Endothelial cell (in vitro differentiated cells): ENCODE measurements around the gene OXNAD1. TPM values are rescaled to one million over a fixed set of nuclear protein-coding genes. Genes with fewer than 3 reads are reported as not detected.

Experiments
- DNase-seq: peaks from one replicate; pipeline ENCODE4 v3.0.0; 2021; ENCODE audit warnings: low spot score
- H3K27ac Mint-ChIP-seq: one replicate; pipeline ENCODE4 v1.8.0; 2021; ENCODE audit warnings: mixed read lengths, inconsistent platforms; ENCODE audit not compliant: unreplicated experiment
- H3K27me3 Mint-ChIP-seq: one replicate; pipeline ENCODE4 v1.8.0; 2021; ENCODE audit warnings: mild to moderate bottlenecking, moderate library complexity, mixed read lengths, inconsistent platforms; ENCODE audit not compliant: unreplicated experiment
- H3K36me3 Mint-ChIP-seq: one replicate; pipeline ENCODE4 v1.8.0; 2021; ENCODE audit warnings: mild to moderate bottlenecking, low read depth, mixed read lengths, inconsistent platforms; ENCODE audit not compliant: unreplicated experiment
- H3K4me1 Mint-ChIP-seq: one replicate; pipeline ENCODE4 v1.8.0; 2021; ENCODE audit warnings: mild to moderate bottlenecking, mixed read lengths, inconsistent platforms; ENCODE audit not compliant: unreplicated experiment
- H3K4me3 Mint-ChIP-seq: one replicate; pipeline ENCODE4 v1.8.0; 2021; ENCODE audit warnings: mild to moderate bottlenecking, mixed read lengths, inconsistent platforms; ENCODE audit not compliant: unreplicated experiment
- H3K9me3 Mint-ChIP-seq: one replicate; pipeline ENCODE4 v1.8.0; 2021; ENCODE audit warnings: mixed read lengths, inconsistent platforms; ENCODE audit not compliant: unreplicated experiment
- total RNA-seq: library from RNA; stranded (reverse); fragmentation: NEBNext Ultra II Directional; extraction: Animal tissue kit (Norgen Biotek cat#: 25700); gene quantifications from one replicate; pipeline ENCODE4 v1.2.1, GENCODE V29; 2021; ENCODE audit not compliant: unreplicated experiment
- TF ChIP-seq, protein P1 (sequence below): fragments of 200-600 bp; sonication (generic); IDR thresholded peaks from one replicate; pipeline ENCODE4 v1.5.0; 2021; ENCODE audit warnings: antibody characterized with exemption; ENCODE audit not compliant: unreplicated experiment

Gene OXNAD1
- total RNA-seq, 1 donor from 2014 or later: 10.9 TPM

DNA sequence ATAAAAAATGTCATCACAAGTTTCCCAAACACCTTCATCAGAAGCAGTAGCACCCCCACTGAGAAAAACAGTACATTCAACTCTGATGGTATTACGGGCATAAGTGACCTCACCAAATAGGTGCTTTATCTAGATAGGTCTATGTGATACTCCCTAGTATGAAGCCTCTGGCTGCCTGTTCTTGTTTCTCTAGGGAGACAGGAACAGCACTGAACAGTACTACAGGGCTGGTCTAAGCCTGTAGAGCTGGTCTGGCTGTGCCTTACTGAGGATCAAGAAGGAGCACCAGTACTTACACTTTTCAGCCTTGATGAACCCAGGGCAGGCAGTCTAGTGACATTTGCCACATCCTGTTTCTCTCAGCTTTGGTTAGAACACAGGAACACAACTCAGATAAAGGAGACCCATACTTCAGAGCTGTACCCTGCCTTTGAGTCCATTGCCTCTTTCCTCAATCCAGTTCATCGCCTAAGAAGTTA, 35.9 kb downstream of the OXNAD1 start:
- Mint-ChIP-seq H3K9me3 (no peaks in the 10 kb centered on the region), H3K4me3 (no peak overlapping the region), H3K4me1 (peaks cover 19% of the 10 kb centered on the region), H3K27ac (no peak overlapping the region), H3K36me3 (peaks cover 46% of the 10 kb centered on the region), H3K27me3 (no peaks in the 10 kb centered on the region)
- no peak for DNase-seq
- TF ChIP-seq, protein P1, sequence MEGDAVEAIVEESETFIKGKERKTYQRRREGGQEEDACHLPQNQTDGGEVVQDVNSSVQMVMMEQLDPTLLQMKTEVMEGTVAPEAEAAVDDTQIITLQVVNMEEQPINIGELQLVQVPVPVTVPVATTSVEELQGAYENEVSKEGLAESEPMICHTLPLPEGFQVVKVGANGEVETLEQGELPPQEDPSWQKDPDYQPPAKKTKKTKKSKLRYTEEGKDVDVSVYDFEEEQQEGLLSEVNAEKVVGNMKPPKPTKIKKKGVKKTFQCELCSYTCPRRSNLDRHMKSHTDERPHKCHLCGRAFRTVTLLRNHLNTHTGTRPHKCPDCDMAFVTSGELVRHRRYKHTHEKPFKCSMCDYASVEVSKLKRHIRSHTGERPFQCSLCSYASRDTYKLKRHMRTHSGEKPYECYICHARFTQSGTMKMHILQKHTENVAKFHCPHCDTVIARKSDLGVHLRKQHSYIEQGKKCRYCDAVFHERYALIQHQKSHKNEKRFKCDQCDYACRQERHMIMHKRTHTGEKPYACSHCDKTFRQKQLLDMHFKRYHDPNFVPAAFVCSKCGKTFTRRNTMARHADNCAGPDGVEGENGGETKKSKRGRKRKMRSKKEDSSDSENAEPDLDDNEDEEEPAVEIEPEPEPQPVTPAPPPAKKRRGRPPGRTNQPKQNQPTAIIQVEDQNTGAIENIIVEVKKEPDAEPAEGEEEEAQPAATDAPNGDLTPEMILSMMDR: no peak

- Mint-ChIP-seq H3K36me3 (peaks cover 40% of the 10 kb centered on the region), H3K9me3 (no peaks in the 10 kb centered on the region), H3K4me1 (peaks cover 19% of the 10 kb centered on the region), H3K27ac (no peak overlapping the region), H3K27me3 (no peaks in the 10 kb centered on the region), H3K4me3 (no peak overlapping the region)
- TF ChIP-seq, protein P1: no peak
- no peak for DNase-seq
Measured at GRCh38 chr3:16301507-16301906, 36.5 kb downstream of the OXNAD1 start.

DNA sequence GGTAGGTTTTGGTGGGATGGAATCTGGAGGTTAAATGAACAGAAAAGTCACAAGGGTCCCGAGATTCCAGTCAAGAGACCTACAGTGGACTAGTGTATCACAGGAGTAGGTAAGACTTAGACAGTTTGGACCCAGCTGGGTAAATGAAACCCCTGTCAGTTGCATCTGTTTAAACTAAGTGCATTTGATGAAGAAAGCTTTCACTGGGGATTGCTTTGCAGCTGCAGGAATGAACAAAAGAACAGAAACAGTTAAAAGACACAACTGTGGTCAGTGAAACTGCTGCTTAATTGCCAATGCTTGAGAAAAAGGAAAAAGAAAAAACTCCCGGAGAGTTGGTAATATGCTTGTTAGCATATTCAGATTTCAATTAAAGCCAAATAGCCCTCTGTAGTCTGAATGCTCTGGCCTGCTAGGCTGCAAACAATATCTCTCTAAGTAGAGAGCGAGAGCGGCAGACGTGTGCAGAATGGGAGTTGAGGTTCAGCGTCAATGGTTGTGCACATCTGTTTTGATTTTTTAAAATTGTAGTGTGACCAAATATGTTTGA, 37.1 kb downstream of the OXNAD1 start:
- no peak overlapping the region for H3K27ac Mint-ChIP-seq
- H3K4me1 Mint-ChIP-seq: peaks cover 19% of the 10 kb centered on the region
- no peak overlapping the region for H3K4me3 Mint-ChIP-seq
- TF ChIP-seq, protein P1: no peak
- H3K27me3 Mint-ChIP-seq: no peaks in the 10 kb centered on the region
- peaks cover 36% of the 10 kb centered on the region for H3K36me3 Mint-ChIP-seq
- DNase-seq: no peak
- H3K9me3 Mint-ChIP-seq: no peaks in the 10 kb centered on the region

- Mint-ChIP-seq H3K27me3 (no peaks in the 10 kb centered on the region), H3K36me3 (peaks cover 29% of the 10 kb centered on the region), H3K9me3 (no peaks in the 10 kb centered on the region), H3K4me1 (peaks cover 19% of the 10 kb centered on the region), H3K4me3 (no peak overlapping the region), H3K27ac (no peak overlapping the region)
- TF ChIP-seq, protein P1: no peak
- DNase-seq: no peak
Measured at GRCh38 chr3:16303037-16303575, 38.1 kb downstream of the OXNAD1 start.
